Activated T-helper 1 cell treated with anti-CD3 and anti-CD28 coated beads, Interleukin-12 subunit alpha, Interleukin-12 subunit beta, Interleukin-2, Interleukin-4 antibody, amounts not matched to agents 30 ng/mL and 10 ng/mL and 1 ng/mL, durations not matched to agents 14 hours and 24 hours and 36 hours (primary cell): ENCODE results near the gene PRDM16. TPM values are rescaled to one million over a fixed set of nuclear protein-coding genes. Genes with fewer than 3 reads are reported as not detected.

Experiments
- DNase-seq: peaks from one replicate; pipeline ENCODE4 v3.0.0; 2021; ENCODE audit warnings: low spot score
- H3K27ac Mint-ChIP-seq: one replicate; pipeline ENCODE4 v1.8.0; 2021; ENCODE audit warnings: mild to moderate bottlenecking, mixed read lengths
- H3K27me3 Mint-ChIP-seq: one replicate; pipeline ENCODE4 v1.8.0; 2022; ENCODE audit warnings: mild to moderate bottlenecking, moderate library complexity, mixed read lengths; ENCODE audit not compliant: insufficient read depth
- H3K36me3 Mint-ChIP-seq: one replicate; pipeline ENCODE4 v1.8.0; 2021; ENCODE audit warnings: low read depth, mixed read lengths
- H3K4me1 Mint-ChIP-seq: one replicate; pipeline ENCODE4 v1.8.0; 2021; ENCODE audit warnings: low read depth, mixed read lengths
- H3K4me3 Mint-ChIP-seq: one replicate; pipeline ENCODE4 v1.8.0; 2021; ENCODE audit warnings: mild to moderate bottlenecking, moderate library complexity, mixed read lengths
- H3K9me3 Mint-ChIP-seq: one replicate; pipeline ENCODE4 v1.8.0; 2021; ENCODE audit warnings: mixed read lengths
- intact Hi-C: fragments of 100-400 bp; cut with micrococcal nuclease; formaldehyde crosslinking; loops from one replicate; pipeline ENCODE4 v1.15.1; 2024
- total RNA-seq: library from RNA; stranded (reverse); gene quantifications from 2 replicates; pipeline ENCODE4 v1.2.3, GENCODE V29; 2022

The PRDM16 gene
- total RNA-seq, 1 donor from 2014 or later = not detected

DNA sequence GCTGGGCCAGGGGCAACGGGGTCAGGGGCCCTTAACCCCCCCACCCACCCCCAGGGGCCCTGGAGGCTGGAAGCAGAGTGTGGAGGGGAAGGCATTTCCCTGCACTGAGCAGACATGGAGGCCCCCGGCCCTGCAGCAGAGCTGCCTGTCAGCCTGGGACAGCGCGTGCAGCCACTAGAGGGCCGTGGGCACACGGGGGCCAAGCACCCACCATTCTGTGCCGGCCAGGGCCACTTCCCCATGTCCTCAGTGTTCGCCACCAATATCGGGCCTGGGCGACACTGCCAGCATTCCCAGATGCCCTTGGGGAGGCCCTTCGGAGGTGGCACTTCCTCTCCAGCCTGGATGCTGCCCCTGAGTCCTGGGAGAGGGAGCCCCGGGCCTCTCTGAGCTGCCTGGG lies 362.3 kb downstream of the PRDM16 start:
- Mint-ChIP-seq H3K4me3 (no peak overlapping the region), H3K27ac (no peak overlapping the region), H3K27me3 (no peaks in the 10 kb centered on the region), H3K36me3 (no peaks in the 10 kb centered on the region), H3K4me1 (no peaks in the 10 kb centered on the region), H3K9me3 (no peaks in the 10 kb centered on the region)
- no peak for DNase-seq
- intact Hi-C loops = no loop called here

DNA sequence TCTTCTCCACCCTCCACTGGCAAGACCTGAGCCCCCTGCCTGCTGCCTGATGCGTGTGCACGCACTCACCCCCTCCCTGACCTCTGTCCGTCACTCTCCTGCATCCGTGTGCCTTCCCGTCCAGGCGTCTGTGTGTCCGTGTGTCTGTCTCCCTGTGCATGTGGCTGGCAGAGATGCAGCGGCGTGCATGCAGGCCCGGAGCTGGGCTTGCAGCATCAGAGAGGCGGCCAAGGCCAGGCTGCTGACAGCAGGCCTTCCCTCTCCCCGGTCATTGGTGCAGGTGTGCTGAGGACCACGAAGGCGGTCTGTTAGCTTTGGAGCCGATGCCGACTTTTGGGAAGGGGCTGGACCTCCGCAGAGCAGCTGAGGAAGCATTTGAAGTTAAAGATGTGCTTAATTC lies 362.7 kb downstream of the PRDM16 start:
- Mint-ChIP-seq H3K27me3 (no peaks in the 10 kb centered on the region), H3K4me1 (no peaks in the 10 kb centered on the region), H3K4me3 (no peak overlapping the region), H3K27ac (no peak overlapping the region), H3K9me3 (no peaks in the 10 kb centered on the region), H3K36me3 (no peaks in the 10 kb centered on the region)
- intact Hi-C loops = no loop called here
- no peak for DNase-seq

DNA sequence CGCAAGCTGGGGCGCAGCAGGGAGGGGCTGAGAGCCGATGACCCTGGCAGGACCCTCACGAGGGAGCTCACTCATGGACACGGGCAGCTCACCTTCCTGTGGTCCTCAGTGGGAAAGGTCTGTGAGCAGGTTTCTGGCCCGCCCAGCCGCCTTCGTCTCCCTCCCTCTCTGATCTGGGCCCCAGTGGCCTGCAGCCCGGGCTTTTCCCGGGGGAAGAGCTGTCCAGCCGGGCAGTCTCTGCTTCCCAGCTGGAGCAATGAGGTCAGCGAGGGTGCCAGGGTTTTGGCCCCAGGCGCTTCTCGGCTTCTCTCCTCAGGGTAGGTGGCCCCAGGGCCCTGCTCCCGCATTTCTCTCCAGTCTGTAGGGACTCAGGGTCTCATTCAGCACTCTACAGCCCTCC lies 363.3 kb downstream of the PRDM16 start:
- Mint-ChIP-seq H3K27ac (no peak overlapping the region), H3K9me3 (no peaks in the 10 kb centered on the region), H3K27me3 (no peaks in the 10 kb centered on the region), H3K4me3 (no peak overlapping the region), H3K36me3 (no peaks in the 10 kb centered on the region), H3K4me1 (no peaks in the 10 kb centered on the region)
- DNase-seq = no peak
- intact Hi-C loops = no loop called here

DNA sequence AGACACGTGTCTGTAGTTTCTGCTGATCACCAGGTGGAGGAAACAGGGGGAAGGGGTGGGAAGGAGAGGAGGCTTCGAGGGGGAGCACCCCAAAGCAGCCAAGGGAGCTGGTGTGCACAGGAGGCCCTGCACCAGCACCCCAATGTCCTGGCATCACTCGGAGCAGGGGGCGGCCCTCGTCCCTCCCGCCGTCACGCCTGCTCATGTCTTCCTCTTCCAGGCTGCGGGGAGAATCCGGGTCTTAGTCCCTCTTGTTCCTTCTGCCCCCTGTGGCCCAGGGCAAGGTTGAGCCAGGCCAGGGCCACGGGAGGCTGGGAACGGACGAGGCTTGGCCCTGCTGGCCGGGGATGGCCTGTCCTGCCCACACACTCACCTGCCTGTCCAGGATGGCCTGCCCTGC lies 364.1 kb downstream of the PRDM16 start:
- Mint-ChIP-seq H3K9me3 (no peaks in the 10 kb centered on the region), H3K27ac (no peak overlapping the region), H3K36me3 (no peaks in the 10 kb centered on the region), H3K27me3 (no peaks in the 10 kb centered on the region), H3K4me1 (no peaks in the 10 kb centered on the region), H3K4me3 (no peak overlapping the region)
- no peak for DNase-seq
- intact Hi-C loops = no loop called here

DNA sequence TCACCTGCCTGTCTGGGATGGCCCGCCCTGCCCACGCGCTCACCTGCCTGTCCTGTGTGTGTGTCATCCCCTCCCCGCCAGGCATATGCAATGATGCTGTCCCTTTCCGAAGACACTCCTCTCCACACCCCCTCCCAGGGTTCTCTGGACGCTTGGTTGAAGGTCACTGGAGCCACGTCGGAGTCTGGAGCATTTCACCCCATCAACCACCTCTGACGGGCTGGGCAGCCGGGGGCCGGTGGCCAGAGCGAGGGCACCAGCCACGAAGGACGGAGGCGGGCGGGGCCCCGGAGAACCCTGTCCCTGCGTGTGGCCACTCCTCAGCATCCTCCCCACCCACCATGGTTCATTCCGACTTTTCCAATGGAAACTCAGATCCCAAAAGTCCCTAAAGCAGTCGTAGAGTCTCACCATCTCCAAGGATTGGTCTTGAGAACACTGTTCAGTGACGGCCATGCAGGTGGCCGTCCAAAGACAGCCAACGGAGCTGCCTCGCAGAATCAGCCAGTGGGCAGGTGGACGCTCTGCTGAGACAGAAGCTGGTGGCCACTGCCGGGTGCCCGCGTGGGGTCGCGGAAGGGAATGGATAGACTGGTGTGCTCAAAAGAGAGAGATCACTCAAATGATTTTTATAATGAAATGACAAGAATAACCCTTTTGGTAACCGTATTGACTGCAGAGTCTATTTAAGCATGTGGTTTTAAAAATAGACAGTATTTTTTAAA lies 364.8 kb downstream of the PRDM16 start:
- intact Hi-C loops = no loop called here
- H3K9me3 Mint-ChIP-seq = no peaks in the 10 kb centered on the region
- H3K36me3 Mint-ChIP-seq = no peaks in the 10 kb centered on the region
- no peaks in the 10 kb centered on the region for H3K27me3 Mint-ChIP-seq
- H3K27ac Mint-ChIP-seq = no peak overlapping the region
- no peak for DNase-seq
- no peaks in the 10 kb centered on the region for H3K4me1 Mint-ChIP-seq
- H3K4me3 Mint-ChIP-seq = no peak overlapping the region

DNA sequence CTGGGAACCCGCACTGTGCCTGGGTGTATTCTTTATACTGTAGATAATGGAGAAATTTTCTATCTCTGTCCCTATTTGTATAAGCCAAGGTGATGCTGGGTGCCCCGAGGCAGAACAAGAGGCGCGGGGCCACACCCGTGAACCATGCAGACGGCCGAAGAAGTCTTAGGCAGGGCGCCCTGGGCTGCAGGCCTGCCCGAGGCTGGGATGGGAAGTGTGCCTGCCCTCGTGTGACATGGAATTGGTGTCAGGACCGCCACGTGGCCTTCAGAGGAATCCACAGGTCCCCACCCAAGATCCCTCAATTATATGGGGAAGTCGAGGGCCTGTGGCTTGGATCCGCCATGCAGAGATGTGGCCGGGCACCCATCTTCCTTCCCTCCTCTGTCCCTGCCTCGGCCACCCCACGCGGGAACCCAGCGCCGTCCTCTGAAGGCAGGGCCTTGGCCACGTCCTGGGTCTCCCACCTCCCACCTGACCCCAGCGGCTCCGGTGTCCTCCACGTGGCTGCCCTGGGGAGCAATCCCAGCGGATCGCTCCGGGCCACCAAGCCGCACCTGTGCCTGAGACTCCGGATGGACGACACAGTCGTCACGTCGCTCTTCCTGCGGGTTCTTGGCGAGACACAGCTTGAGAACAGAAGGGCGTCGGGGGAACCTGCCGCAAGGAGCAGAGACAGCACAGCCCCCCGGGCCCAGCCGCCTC lies 365.6 kb downstream of the PRDM16 start:
- no peak overlapping the region for H3K27ac Mint-ChIP-seq
- no peaks in the 10 kb centered on the region for H3K27me3 Mint-ChIP-seq
- H3K4me3 Mint-ChIP-seq = no peak overlapping the region
- DNase-seq = no peak
- no peaks in the 10 kb centered on the region for H3K4me1 Mint-ChIP-seq
- no peaks in the 10 kb centered on the region for H3K36me3 Mint-ChIP-seq
- H3K9me3 Mint-ChIP-seq = no peaks in the 10 kb centered on the region
- intact Hi-C loops = no loop called here

DNA sequence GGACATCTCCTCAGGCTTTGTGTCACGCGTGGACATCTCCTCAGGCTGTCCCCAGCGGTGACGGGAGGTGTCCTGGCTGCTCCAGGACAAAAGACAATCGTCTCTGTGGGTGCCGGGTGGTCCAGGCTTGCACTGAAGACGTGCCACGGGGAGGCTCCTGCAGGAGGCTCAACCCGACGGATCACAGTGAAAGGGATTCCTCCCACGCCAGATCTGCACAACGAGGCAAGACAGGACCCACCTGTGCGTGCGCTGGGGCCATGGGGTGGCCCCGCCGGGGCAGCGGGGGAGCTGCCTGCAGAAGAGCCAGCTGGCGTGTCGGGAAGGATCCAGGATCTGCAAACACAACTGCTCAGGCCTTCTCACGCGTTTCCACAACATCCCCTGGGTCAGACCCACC lies 366.7 kb downstream of the PRDM16 start:
- H3K27ac Mint-ChIP-seq = no peak overlapping the region
- no peak overlapping the region for H3K4me3 Mint-ChIP-seq
- no peak for DNase-seq
- no peaks in the 10 kb centered on the region for H3K9me3 Mint-ChIP-seq
- no peaks in the 10 kb centered on the region for H3K4me1 Mint-ChIP-seq
- intact Hi-C loops = no loop called here
- H3K27me3 Mint-ChIP-seq = no peaks in the 10 kb centered on the region
- no peaks in the 10 kb centered on the region for H3K36me3 Mint-ChIP-seq

DNA sequence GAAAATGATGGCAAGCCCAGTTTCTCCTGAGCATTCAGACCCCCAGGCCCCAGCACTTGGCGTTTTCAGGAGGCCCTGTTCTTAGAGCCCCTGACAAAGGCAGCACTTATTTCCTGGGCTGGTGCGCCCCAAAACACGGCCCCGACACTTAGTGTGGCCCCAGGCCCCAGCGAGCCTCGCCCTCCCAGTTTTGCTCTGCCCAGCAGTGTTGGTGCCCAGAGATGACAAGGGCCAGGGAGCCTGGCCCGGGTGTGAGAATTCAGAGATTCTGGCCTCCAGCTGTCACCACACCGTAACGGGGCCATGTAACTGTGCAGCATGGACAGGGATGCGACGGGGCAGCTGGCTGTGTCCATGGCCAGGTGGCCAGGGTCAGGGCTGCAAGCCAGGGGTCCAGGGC lies 367.4 kb downstream of the PRDM16 start:
- H3K36me3 Mint-ChIP-seq = no peaks in the 10 kb centered on the region
- H3K4me1 Mint-ChIP-seq = no peaks in the 10 kb centered on the region
- DNase-seq = no peak
- H3K4me3 Mint-ChIP-seq = no peak overlapping the region
- no peaks in the 10 kb centered on the region for H3K27me3 Mint-ChIP-seq
- intact Hi-C loops = no loop called here
- no peaks in the 10 kb centered on the region for H3K9me3 Mint-ChIP-seq
- no peak overlapping the region for H3K27ac Mint-ChIP-seq

DNA sequence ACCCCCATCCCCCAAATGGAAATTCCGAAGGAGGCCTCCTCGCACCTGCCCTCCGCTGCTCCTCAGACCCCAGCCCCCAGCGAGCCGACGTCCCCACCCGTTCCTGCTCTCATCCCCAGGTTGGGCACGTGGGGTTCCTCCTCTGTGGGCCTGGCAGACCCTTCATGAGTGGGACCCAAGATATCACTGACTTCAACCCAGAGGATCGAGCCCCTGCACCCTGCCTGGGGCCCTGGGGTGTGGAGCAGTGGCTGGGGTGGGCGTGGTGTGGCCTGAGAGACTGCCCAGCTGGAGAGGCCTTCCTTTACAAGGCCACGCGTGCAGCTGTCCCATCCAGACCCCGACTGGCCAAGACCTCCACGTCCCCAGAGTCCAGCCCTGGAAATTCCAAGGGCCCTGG lies 367.9 kb downstream of the PRDM16 start:
- Mint-ChIP-seq H3K4me1 (no peaks in the 10 kb centered on the region), H3K9me3 (no peaks in the 10 kb centered on the region), H3K27ac (no peak overlapping the region), H3K27me3 (no peaks in the 10 kb centered on the region), H3K36me3 (no peaks in the 10 kb centered on the region), H3K4me3 (no peak overlapping the region)
- intact Hi-C loops = no loop called here
- no peak for DNase-seq

DNA sequence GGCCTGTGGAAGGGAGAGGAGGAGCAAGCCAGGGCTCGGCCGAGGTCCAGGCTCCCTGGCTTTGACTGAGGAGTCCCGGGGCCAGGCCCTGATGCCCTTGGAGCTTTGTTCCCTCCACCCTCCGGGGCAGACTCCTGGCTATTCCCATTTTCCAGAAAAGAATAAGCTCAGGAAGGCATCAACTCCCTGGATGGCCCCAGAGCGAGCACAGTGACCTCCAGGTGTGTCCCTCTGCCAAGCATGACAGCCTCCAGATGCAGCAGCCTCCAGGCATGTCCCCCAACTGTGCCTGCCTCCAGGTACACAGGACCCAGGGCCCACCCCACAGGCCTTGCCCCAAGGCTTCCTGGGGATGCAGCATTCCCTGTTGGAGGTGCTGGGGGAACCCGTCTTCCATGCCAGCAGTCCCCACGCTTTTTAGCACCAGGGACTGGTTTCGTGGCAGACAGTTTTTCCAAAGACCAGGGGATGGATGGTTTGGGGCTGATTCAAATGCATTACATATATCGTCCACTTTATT lies 369.7 kb downstream of the PRDM16 start:
- no peak for DNase-seq

DNA sequence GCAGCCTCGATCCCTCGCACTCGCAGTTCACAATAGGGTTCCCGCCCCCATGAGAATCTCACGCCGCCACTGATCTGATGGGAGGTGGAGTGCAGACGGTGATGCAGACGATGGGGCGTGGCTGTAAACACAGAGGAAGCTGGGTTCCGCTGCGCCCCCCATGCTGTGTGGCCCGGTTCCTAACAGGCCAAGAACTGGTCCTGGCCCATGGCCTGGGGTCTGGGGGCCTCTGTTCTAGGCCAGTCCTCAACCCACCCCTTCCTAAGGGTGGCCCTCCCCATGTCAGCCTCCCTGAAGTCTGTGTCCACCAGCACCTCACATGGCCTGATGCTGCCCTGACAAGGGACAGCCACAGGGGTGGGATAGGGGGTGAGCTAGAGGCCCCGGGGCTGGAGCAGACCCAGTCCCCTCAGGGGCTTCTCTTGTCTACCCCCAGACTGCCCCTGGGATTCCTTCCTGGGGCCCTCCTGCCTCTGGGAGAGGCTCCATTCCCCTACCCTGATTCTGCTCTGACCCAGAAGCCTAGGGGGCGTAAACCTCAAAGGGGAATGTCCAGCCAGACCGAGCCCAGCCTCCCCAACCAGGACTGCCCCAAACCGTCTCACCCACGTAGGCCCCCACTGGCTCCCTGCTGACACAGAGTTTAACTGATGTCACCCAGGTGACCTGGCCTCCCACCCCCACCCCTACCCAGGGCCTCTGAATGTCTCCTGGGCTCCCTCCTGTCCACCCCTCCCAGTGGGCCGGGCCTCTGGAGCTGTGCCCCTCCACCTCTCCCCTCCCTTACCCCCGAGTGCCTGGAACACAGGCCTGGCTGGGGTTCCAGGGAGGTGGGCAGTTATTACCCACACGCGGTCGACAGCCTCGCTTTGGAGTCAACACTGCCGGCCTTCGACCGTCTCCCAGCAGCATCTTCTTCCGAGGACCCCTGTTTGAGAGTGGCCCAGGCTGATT lies 370.6 kb downstream of the PRDM16 start:
- no peak overlapping the region for H3K4me3 Mint-ChIP-seq
- no peaks in the 10 kb centered on the region for H3K4me1 Mint-ChIP-seq
- no peaks in the 10 kb centered on the region for H3K27me3 Mint-ChIP-seq
- no peaks in the 10 kb centered on the region for H3K36me3 Mint-ChIP-seq
- H3K9me3 Mint-ChIP-seq = no peaks in the 10 kb centered on the region
- DNase-seq = no peak
- intact Hi-C loops = no loop called here
- no peak overlapping the region for H3K27ac Mint-ChIP-seq

More for the DNA sequence above, 369.7 kb downstream of the PRDM16 start:
- H3K36me3 Mint-ChIP-seq = no peaks in the 10 kb centered on the region
- no peak overlapping the region for H3K4me3 Mint-ChIP-seq
- intact Hi-C loops = no loop called here
- no peaks in the 10 kb centered on the region for H3K27me3 Mint-ChIP-seq
- no peaks in the 10 kb centered on the region for H3K4me1 Mint-ChIP-seq
- H3K27ac Mint-ChIP-seq = no peak overlapping the region
- H3K9me3 Mint-ChIP-seq = no peaks in the 10 kb centered on the region

DNA sequence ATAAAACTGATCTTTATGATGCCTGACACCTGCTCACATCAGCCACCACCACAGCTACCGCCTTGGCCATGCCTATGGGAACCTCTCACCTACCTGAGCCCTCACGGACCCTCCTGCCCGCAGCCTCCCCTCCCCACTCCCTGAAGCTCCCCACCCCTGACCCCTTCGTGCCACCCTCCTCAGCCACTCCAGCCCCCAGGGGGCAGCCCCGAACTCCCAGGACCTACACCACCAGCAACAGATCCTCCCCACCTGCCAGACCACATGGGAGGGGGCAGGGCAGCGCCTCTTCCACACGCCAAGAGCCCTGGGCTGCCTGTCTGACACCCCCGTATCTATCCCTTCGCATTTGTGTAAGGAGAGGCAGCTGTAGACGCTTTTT lies 371.3 kb downstream of the PRDM16 start:
- no peaks in the 10 kb centered on the region for H3K9me3 Mint-ChIP-seq
- intact Hi-C loops = no loop called here
- H3K27ac Mint-ChIP-seq = no peak overlapping the region

More for the DNA sequence above, 371.3 kb downstream of the PRDM16 start:
- Mint-ChIP-seq H3K4me1 (no peaks in the 10 kb centered on the region), H3K4me3 (no peak overlapping the region), H3K27me3 (no peaks in the 10 kb centered on the region), H3K36me3 (no peaks in the 10 kb centered on the region)
- DNase-seq = no peak
